Measurements from ENCODE around the gene SALL3. TPM values are rescaled to one million over a fixed set of nuclear protein-coding genes. Genes with fewer than 3 reads are reported as not detected.

SALL3 gene
- total RNA-seq, 1 donor from 2014 or later, result 2.1 TPM

- Histone ChIP-seq H3K4me3 (ENCODE audit: low read depth, low read length) (no peak overlapping the region), H3K27me3 (ENCODE audit: control insufficient read depth, insufficient read depth, low read length) (peaks cover 51% of the 10 kb centered on the region), H3K36me3 (ENCODE audit: control insufficient read depth, insufficient read depth, low read length) (no peaks in the 10 kb centered on the region)
- TF ChIP-seq, protein P1, sequence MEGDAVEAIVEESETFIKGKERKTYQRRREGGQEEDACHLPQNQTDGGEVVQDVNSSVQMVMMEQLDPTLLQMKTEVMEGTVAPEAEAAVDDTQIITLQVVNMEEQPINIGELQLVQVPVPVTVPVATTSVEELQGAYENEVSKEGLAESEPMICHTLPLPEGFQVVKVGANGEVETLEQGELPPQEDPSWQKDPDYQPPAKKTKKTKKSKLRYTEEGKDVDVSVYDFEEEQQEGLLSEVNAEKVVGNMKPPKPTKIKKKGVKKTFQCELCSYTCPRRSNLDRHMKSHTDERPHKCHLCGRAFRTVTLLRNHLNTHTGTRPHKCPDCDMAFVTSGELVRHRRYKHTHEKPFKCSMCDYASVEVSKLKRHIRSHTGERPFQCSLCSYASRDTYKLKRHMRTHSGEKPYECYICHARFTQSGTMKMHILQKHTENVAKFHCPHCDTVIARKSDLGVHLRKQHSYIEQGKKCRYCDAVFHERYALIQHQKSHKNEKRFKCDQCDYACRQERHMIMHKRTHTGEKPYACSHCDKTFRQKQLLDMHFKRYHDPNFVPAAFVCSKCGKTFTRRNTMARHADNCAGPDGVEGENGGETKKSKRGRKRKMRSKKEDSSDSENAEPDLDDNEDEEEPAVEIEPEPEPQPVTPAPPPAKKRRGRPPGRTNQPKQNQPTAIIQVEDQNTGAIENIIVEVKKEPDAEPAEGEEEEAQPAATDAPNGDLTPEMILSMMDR (IDR thresholded peaks at IDR 0.05; ENCODE audit: insufficient read depth, low read length, poor library complexity, severe bottlenecking), result no peak
- no peak for DNase-seq (ENCODE audit: low read depth)
Observed at GRCh38 chr18:78971511-78972245, 7.9 kb upstream of the SALL3 start.

- Histone ChIP-seq H3K36me3 (ENCODE audit: control insufficient read depth, insufficient read depth, low read length) (no peaks in the 10 kb centered on the region), H3K27me3 (ENCODE audit: control insufficient read depth, insufficient read depth, low read length) (peaks cover 59% of the 10 kb centered on the region), H3K4me3 (ENCODE audit: low read depth, low read length) (no peak overlapping the region)
- DNase-seq (ENCODE audit: low read depth), result no peak
- TF ChIP-seq, protein P1 (IDR thresholded peaks at IDR 0.05; ENCODE audit: insufficient read depth, low read length, poor library complexity, severe bottlenecking), result no peak
Observed at GRCh38 chr18:78972385-78972918, 7.2 kb upstream of the SALL3 start.

GRCh38 chr18:78972930-78973331 lies 6.7 kb upstream of the SALL3 start:
- no peak for DNase-seq (ENCODE audit: low read depth)
- Histone ChIP-seq H3K36me3 (ENCODE audit: control insufficient read depth, insufficient read depth, low read length) (no peaks in the 10 kb centered on the region), H3K27me3 (ENCODE audit: control insufficient read depth, insufficient read depth, low read length) (peaks cover 64% of the 10 kb centered on the region), H3K4me3 (ENCODE audit: low read depth, low read length) (no peak overlapping the region)
- TF ChIP-seq, protein P1 (IDR thresholded peaks at IDR 0.05; ENCODE audit: insufficient read depth, low read length, poor library complexity, severe bottlenecking), result no peak

GRCh38 chr18:78973357-78974083 lies 6.1 kb upstream of the SALL3 start:
- no peak overlapping the region for H3K4me3 ChIP-seq (ENCODE audit: low read depth, low read length)
- TF ChIP-seq, protein P1 (IDR thresholded peaks at IDR 0.05; ENCODE audit: insufficient read depth, low read length, poor library complexity, severe bottlenecking), result no peak
- peaks cover 68% of the 10 kb centered on the region for H3K27me3 ChIP-seq (ENCODE audit: control insufficient read depth, insufficient read depth, low read length)
- no peaks in the 10 kb centered on the region for H3K36me3 ChIP-seq (ENCODE audit: control insufficient read depth, insufficient read depth, low read length)
- no peak for DNase-seq (ENCODE audit: low read depth)

GRCh38 chr18:78974115-78974761 lies 5.4 kb upstream of the SALL3 start:
- H3K27me3 ChIP-seq (ENCODE audit: control insufficient read depth, insufficient read depth, low read length), result peaks cover 73% of the 10 kb centered on the region
- no peak for DNase-seq (ENCODE audit: low read depth)
- TF ChIP-seq, protein P1 (IDR thresholded peaks at IDR 0.05; ENCODE audit: insufficient read depth, low read length, poor library complexity, severe bottlenecking), result no peak
- H3K4me3 ChIP-seq (ENCODE audit: low read depth, low read length), result peak overlapping the region; percentile 21
- no peaks in the 10 kb centered on the region for H3K36me3 ChIP-seq (ENCODE audit: control insufficient read depth, insufficient read depth, low read length)
